ENCODE results near the gene NOS3. TPM values are rescaled to one million over a fixed set of nuclear protein-coding genes. Genes with fewer than 3 reads are reported as not detected.

The NOS3 gene
- polyA plus RNA-seq, 3 donors, result 0.26 to 0.72 (median 0.39) TPM

DNA sequence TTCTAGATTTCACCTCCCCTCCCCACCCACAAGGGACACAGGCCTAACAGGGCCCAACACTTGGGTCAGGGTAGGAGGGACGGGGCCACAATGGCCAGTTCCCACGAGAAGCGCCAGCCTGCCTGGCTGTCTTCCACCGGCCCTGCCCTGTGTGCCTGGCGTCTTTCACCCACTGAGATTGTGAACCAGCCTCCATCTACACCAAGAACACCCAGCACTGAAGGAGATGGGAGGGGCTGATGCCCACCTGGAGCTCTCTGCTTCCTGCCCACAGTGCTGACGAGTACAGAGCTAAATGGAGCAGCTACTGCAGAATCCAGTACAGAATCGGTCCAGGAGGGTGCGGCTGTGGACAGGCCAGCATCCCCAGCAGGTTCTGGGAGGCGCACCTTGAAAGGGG, 55.1 kb downstream of the NOS3 start:
- H3K9me3 ChIP-seq (replicated peaks in 1 of 2; ENCODE audit: control insufficient read depth in 1 of 2, insufficient read depth in 1 of 2, low read length in 2 of 2), result no peaks in the 10 kb centered on the region
- peaks cover 0 to 11% of the 10 kb centered on the region in 2 donors for H3K27me3 ChIP-seq (ENCODE audit: control insufficient read depth in 2 of 2, insufficient read depth in 2 of 2, low read length in 2 of 2)
- peaks cover 0 to 2% of the 10 kb centered on the region in 2 donors for H3K36me3 ChIP-seq (replicated peaks in 1 of 2; ENCODE audit: control insufficient read depth in 1 of 2, insufficient read depth in 2 of 2, low read length in 2 of 2)
- H3K27ac Mint-ChIP-seq, result no peak overlapping the region
- H3K9me3 Mint-ChIP-seq, result peaks cover 0 to 5% (median 0%) of the 10 kb centered on the region in 7 donors
- no peak overlapping the region for H3K27ac ChIP-seq (ENCODE audit: low read depth in 1 of 2, low read length in 2 of 2)
- H3K4me2 ChIP-seq (replicated peaks; ENCODE audit: extremely low read depth, low read length, poor library complexity, severe bottlenecking), result no peak overlapping the region
- peaks cover 10 to 27% of the 10 kb centered on the region in 2 donors for H3K36me3 Mint-ChIP-seq
- H2AFZ ChIP-seq (ENCODE audit: insufficient read depth, low read depth, low read length, poor library complexity, severe bottlenecking), result no peak overlapping the region
- TF ChIP-seq, protein P1, sequence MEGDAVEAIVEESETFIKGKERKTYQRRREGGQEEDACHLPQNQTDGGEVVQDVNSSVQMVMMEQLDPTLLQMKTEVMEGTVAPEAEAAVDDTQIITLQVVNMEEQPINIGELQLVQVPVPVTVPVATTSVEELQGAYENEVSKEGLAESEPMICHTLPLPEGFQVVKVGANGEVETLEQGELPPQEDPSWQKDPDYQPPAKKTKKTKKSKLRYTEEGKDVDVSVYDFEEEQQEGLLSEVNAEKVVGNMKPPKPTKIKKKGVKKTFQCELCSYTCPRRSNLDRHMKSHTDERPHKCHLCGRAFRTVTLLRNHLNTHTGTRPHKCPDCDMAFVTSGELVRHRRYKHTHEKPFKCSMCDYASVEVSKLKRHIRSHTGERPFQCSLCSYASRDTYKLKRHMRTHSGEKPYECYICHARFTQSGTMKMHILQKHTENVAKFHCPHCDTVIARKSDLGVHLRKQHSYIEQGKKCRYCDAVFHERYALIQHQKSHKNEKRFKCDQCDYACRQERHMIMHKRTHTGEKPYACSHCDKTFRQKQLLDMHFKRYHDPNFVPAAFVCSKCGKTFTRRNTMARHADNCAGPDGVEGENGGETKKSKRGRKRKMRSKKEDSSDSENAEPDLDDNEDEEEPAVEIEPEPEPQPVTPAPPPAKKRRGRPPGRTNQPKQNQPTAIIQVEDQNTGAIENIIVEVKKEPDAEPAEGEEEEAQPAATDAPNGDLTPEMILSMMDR (IDR thresholded peaks at IDR 0.05), result no peak
- peaks cover 7 to 17% (median 11%) of the 10 kb centered on the region in 3 donors for H3K27me3 Mint-ChIP-seq (ENCODE audit: low read depth in 3 of 3)
- H3K9ac ChIP-seq (ENCODE audit: insufficient read depth, low read length, poor library complexity, severe bottlenecking), result no peak overlapping the region
- H3K4me3 ChIP-seq (replicated peaks in 1 of 3; ENCODE audit: low read depth in 2 of 3, low read length in 3 of 3), result no peak overlapping the region
- DNase-seq, result no peak
- H3K79me2 ChIP-seq (ENCODE audit: insufficient read depth, low read length), result no peaks in the 10 kb centered on the region
- H3K4me1 Mint-ChIP-seq, result no peaks in the 10 kb centered on the region
- peaks cover 0 to 4% of the 10 kb centered on the region in 2 donors for H3K4me1 ChIP-seq (ENCODE audit: control insufficient read depth in 1 of 2, insufficient read depth in 2 of 2, low read length in 2 of 2)
- intact Hi-C loops (cut with micrococcal nuclease), result no loop called here
- WGBS (ENCODE audit: insufficient coverage), result 90% methylated on average over 5 of the region's 9 CpGs
- H3K4me3 Mint-ChIP-seq, result no peak overlapping the region
- no peaks in the 10 kb centered on the region for H4K20me1 ChIP-seq (ENCODE audit: insufficient read depth, low read length)

- H3K4me1 ChIP-seq (ENCODE audit: control insufficient read depth in 1 of 2, insufficient read depth in 2 of 2, low read length in 2 of 2), result peaks cover 0 to 7% of the 10 kb centered on the region in 2 donors
- DNase-seq, result no peak
- H3K4me3 Mint-ChIP-seq, result no peak overlapping the region
- 31% methylated on average over 9 of the region's 14 CpGs for WGBS (ENCODE audit: insufficient coverage)
- intact Hi-C loops (cut with micrococcal nuclease), result no loop called here
- H3K27ac ChIP-seq (ENCODE audit: low read depth in 1 of 2, low read length in 2 of 2), result no peak overlapping the region
- H3K27ac Mint-ChIP-seq, result peak overlapping the region in 1 of 7 donors; percentile 35
- H3K27me3 ChIP-seq (ENCODE audit: control insufficient read depth in 2 of 2, insufficient read depth in 2 of 2, low read length in 2 of 2), result peaks cover 0 to 11% of the 10 kb centered on the region in 2 donors
- no peaks in the 10 kb centered on the region for H4K20me1 ChIP-seq (ENCODE audit: insufficient read depth, low read length)
- H3K4me1 Mint-ChIP-seq, result no peaks in the 10 kb centered on the region
- H2AFZ ChIP-seq (ENCODE audit: insufficient read depth, low read depth, low read length, poor library complexity, severe bottlenecking), result no peak overlapping the region
- H3K4me2 ChIP-seq (replicated peaks; ENCODE audit: extremely low read depth, low read length, poor library complexity, severe bottlenecking), result no peak overlapping the region
- peaks cover 7 to 23% (median 14%) of the 10 kb centered on the region in 3 donors for H3K27me3 Mint-ChIP-seq (ENCODE audit: low read depth in 3 of 3)
- no peaks in the 10 kb centered on the region for H3K79me2 ChIP-seq (ENCODE audit: insufficient read depth, low read length)
- H3K9ac ChIP-seq (ENCODE audit: insufficient read depth, low read length, poor library complexity, severe bottlenecking), result no peak overlapping the region
- TF ChIP-seq, protein P1 (IDR thresholded peaks at IDR 0.05), result no peak
- H3K9me3 Mint-ChIP-seq, result peaks cover 0 to 5% (median 0%) of the 10 kb centered on the region in 7 donors
- H3K36me3 Mint-ChIP-seq, result peaks cover 7 to 27% of the 10 kb centered on the region in 2 donors
- H3K9me3 ChIP-seq (replicated peaks in 1 of 2; ENCODE audit: control insufficient read depth in 1 of 2, insufficient read depth in 1 of 2, low read length in 2 of 2), result no peaks in the 10 kb centered on the region
- H3K36me3 ChIP-seq (replicated peaks in 1 of 2; ENCODE audit: control insufficient read depth in 1 of 2, insufficient read depth in 2 of 2, low read length in 2 of 2), result peaks cover 0 to under 1% of the 10 kb centered on the region in 2 donors
- no peak overlapping the region for H3K4me3 ChIP-seq (replicated peaks in 1 of 3; ENCODE audit: low read depth in 2 of 3, low read length in 3 of 3)
These were observed 56.1 kb downstream of the NOS3 start for GRCh38 chr7:151046603-151047573.

Measured in CD14-positive monocyte (primary cell).